Right lobe of liver (tissue), 4 donors: ENCODE measurements around the gene CREB3L2.

Source experiments
- CTCF ChIP-seq, 4 donors: fragments of 200-600 bp in 3 of 4; fragments of 450-650 bp in 1 of 4; IDR thresholded peaks; one replicate each; pipeline versions ENCODE4 v1.5.1 to v1.8.0; 2016 to 2022; ENCODE audit warnings: antibody characterized with exemption in 4 of 4, mild to moderate bottlenecking in 2 of 4
- POLR2A ChIP-seq: fragments of 450-650 bp; IDR thresholded peaks from one replicate; pipeline ENCODE4 v1.6.1; 2017; ENCODE audit warnings: antibody characterized with exemption, mild to moderate bottlenecking
- donor health status: DM: no; HTN: no; CAD: no.
- donor health status: DM: no; HTN: no; CAD: no.
- donor health status: DM: no; HTN: yes; CAD: no.

- no peak for TF ChIP-seq CTCF (IDR thresholded peaks at IDR 0.05)
- TF ChIP-seq POLR2A = no peak
Measured at GRCh38 chr7:137836113-137836509, 165.8 kb downstream of the CREB3L2 start.
